ENCODE results near the gene HERC2.

GRCh38 chr15:28078191-28078719 is 243.7 kb downstream of the HERC2 start:
- TF ChIP-seq CTCF (conservative IDR thresholded peaks at IDR 0.05 in 1 of 2, IDR thresholded peaks at IDR 0.05 in 1 of 2; ENCODE audit: extremely low read depth in 1 of 2, insufficient read depth in 1 of 2, low read depth in 1 of 2, low read length in 2 of 2), result no peak
- TF ChIP-seq EZH2 (IDR thresholded peaks at IDR 0.05; ENCODE audit: borderline replicate concordance, low read length), result no peak

Data from mammary epithelial cell (primary cell).